Adrenal gland (tissue), 12 donors: ENCODE data around the gene FOXA3. TPM values are rescaled to one million over a fixed set of nuclear protein-coding genes. Genes with fewer than 3 reads are reported as not detected.

Experiments
- DNase-seq, 7 donors: peaks; one replicate each; pipeline ENCODE4 v3.0.0-alpha.2; 2019 to 2020
- H3K27ac ChIP-seq, 5 donors: fragments of 200-600 bp; sonication (generic) in 4 of 5; 1 replicate in 3 of 5; 2 replicates in 2 of 5; pipeline versions ENCODE4 v1.5.1 to v1.8.0; 2016 to 2020; ENCODE audit warnings: mild to moderate bottlenecking in 1 of 5
- H3K27me3 ChIP-seq: fragments of 200-600 bp; 2 replicates; pipeline ENCODE4 v1.8.0; 2021
- H3K36me3 ChIP-seq, 2 donors: fragments of 200-600 bp; replicated peaks in 1 of 2; 1 replicate in 1 of 2; 2 replicates in 1 of 2; pipeline versions ENCODE4 v1.5.1 to v1.8.0; 2018 to 2022
- H3K4me1 ChIP-seq, 2 donors: fragments of 200-600 bp; replicated peaks in 1 of 2; 1 replicate in 1 of 2; 2 replicates in 1 of 2; pipeline versions ENCODE4 v1.5.1 to v1.8.0; 2018 to 2021
- H3K4me3 ChIP-seq, 4 donors: fragments of 200-600 bp; sonication (generic) in 3 of 4; one replicate each; pipeline ENCODE4 v1.5.1; 2016 to 2018
- H3K9me3 ChIP-seq, 3 donors: fragments of 200-600 bp; sonication (generic) in 1 of 3; replicated peaks in 1 of 3; 1 replicate in 2 of 3; 2 replicates in 1 of 3; pipeline versions ENCODE4 v1.5.1 to v1.8.0; 2016 to 2021
- POLR2A ChIP-seq, 2 donors: fragments of 450-650 bp; IDR thresholded peaks; one replicate each; pipeline ENCODE4 v1.6.1; 2017; ENCODE audit warnings: antibody characterized with exemption in 2 of 2, mild to moderate bottlenecking in 2 of 2, moderate library complexity in 1 of 2
- WGBS, 4 donors: extraction: QIAGEN DNeasy Blood & Tissue Kit in 2 of 4; methylation state at CpG; one replicate each; pipeline versions ENCODE4 v1.1.5 to v1.1.7; 2013 to 2017; 5-methylcytosine and 5-hydroxymethylcytosine counted together
- intact Hi-C, 2 donors: fragments of 100-400 bp; cut with DNase I; formaldehyde crosslinking; loops; one replicate each; pipeline versions ENCODE4 v1.14.1 to v1.15.0; 2022 to 2023
- polyA plus RNA-seq, 3 donors: library from polyadenylated mRNA; stranded (reverse); fragments of 200-250 nt in 2 of 3; fragments of 350-450 nt in 1 of 3; fragmentation: Illumina TruSeq in 1 of 3; extraction: RNeasy Lipid Tissue Mini Kit (QIAGEN cat#74804) in 1 of 3; gene quantifications; one replicate each; pipeline ENCODE4 v1.2.3, GENCODE V29; 2013 to 2014
- total RNA-seq, 9 donors: library from RNA; depleted of rRNA in 4 of 9; stranded (reverse); fragments of >200 nt in 4 of 9; fragments of 120-200 nt in 1 of 9; fragmentation: NEBNext Ultra II Directional in 1 of 9; extraction: Animal tissue kit (Norgen Biotek cat#: 25700) in 1 of 9; gene quantifications; one replicate each; pipeline versions ENCODE4 v1.1.0 to v1.2.4, GENCODE V29; 2013 to 2023
- TF ChIP-seq, protein P1 (sequence below), 6 experiments: fragments of 450-650 bp in 4 of 6; fragments of 200-600 bp in 2 of 6; sonication (generic) in 1 of 6; IDR thresholded peaks; 1 replicate in 5 of 6; 2 replicates in 1 of 6; pipeline versions ENCODE4 v1.5.1 to v1.8.0; 2016 to 2021; ENCODE audit warnings: antibody characterized with exemption in 6 of 6, mild to moderate bottlenecking in 2 of 6, moderate library complexity in 1 of 6
- donor health status: healthy with polysubstance abuse.
- donor health status: Bipolar disorder and iron deficiency.
- donor health status: DM: yes; HTN: yes; CAD: no.
- donor health status: DM: no; HTN: no; CAD: no.
- donor health status: DM: no; HTN: no; CAD: no.
- donor health status: DM: yes; HTN: yes; CAD: no.

FOXA3 gene
- total and polyA plus RNA-seq, 12 donors: 0.03 to 0.94 TPM; not detected in 10

DNA sequence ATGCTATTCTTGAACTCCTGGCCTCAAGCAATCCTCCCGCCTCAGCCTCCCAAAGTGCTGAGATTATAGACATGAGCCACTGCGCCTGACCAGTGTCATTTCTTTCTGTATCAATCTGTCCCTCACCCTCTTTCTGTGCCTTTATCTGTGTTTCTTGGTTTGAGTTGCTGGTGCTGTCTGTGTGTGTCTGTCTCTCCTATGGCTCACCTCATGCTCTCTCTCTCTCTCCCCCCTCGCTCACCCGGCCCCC is 12.0 kb downstream of the FOXA3 start:
- H3K4me1 ChIP-seq: no peaks in the 10 kb centered on the region
- intact Hi-C loops: no loop called here
- WGBS, 4 donors: 53 to 65% (median 56%) methylated on average over 4 of the region's 4 CpGs
- H3K4me3 ChIP-seq: no peak overlapping the region
- no peak overlapping the region for H3K27ac ChIP-seq
- H3K27me3 ChIP-seq: no peaks in the 10 kb centered on the region
- no peaks in the 10 kb centered on the region for H3K9me3 ChIP-seq
- no peak for TF ChIP-seq POLR2A (IDR thresholded peaks at IDR 0.05)
- TF ChIP-seq, protein P1, sequence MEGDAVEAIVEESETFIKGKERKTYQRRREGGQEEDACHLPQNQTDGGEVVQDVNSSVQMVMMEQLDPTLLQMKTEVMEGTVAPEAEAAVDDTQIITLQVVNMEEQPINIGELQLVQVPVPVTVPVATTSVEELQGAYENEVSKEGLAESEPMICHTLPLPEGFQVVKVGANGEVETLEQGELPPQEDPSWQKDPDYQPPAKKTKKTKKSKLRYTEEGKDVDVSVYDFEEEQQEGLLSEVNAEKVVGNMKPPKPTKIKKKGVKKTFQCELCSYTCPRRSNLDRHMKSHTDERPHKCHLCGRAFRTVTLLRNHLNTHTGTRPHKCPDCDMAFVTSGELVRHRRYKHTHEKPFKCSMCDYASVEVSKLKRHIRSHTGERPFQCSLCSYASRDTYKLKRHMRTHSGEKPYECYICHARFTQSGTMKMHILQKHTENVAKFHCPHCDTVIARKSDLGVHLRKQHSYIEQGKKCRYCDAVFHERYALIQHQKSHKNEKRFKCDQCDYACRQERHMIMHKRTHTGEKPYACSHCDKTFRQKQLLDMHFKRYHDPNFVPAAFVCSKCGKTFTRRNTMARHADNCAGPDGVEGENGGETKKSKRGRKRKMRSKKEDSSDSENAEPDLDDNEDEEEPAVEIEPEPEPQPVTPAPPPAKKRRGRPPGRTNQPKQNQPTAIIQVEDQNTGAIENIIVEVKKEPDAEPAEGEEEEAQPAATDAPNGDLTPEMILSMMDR (IDR thresholded peaks at IDR 0.05): no peak
- no peak for DNase-seq
- H3K36me3 ChIP-seq: no peaks in the 10 kb centered on the region

DNA sequence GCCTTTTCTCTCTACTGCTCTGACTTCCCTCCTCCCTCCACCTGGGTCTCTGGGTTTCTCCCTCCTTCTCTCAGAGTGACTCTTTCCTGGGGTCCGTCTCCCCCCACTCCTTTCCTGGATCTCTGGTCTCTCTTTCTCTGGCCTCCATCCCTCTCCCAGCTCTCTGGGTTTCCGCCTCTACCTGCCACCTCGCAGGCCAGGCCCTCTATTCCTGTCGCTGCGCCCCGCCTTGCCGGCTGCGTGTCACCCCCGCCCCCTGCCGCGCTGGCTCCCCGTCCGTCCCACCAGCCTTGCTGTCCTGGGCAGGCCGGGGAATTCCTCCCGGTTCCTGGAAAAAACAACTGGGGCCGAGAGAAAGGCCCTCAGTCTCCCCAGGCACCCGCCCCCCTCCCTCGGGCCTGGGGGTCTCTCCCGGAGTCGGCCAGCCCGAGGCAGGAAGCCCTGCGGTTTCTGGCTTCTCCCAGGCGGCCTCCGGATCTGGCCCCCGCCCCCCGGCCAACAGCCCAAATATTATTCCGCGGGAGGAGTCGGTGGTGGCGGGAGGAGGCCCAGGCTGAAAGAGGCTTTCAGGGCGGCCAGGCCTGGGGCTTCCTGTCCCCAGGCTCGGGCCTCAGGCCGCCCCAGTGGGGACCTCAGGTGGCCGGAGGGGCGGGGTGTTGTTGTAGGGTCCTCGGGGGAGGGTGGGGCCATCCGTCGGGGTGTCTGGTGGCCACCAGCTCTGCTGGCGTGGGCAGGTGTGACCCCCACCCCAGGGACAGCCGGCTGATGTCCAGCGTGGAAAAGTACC is 12.5 kb downstream of the FOXA3 start:
- H3K27me3 ChIP-seq: no peaks in the 10 kb centered on the region
- no peak overlapping the region for H3K4me3 ChIP-seq
- H3K9me3 ChIP-seq: no peaks in the 10 kb centered on the region
- no peaks in the 10 kb centered on the region for H3K36me3 ChIP-seq
- peak overlapping the region in 2 of 5 donors; percentile 44 to 71 for H3K27ac ChIP-seq
- 35 to 70% (median 40%) methylated on average over 12 to 41 of the region's 41 CpGs for WGBS, 4 donors
- no peaks in the 10 kb centered on the region for H3K4me1 ChIP-seq
- no peak for DNase-seq
- TF ChIP-seq, protein P1 (IDR thresholded peaks at IDR 0.05): no peak
- TF ChIP-seq POLR2A (IDR thresholded peaks at IDR 0.05): no peak
- intact Hi-C loops: no loop called here

DNA sequence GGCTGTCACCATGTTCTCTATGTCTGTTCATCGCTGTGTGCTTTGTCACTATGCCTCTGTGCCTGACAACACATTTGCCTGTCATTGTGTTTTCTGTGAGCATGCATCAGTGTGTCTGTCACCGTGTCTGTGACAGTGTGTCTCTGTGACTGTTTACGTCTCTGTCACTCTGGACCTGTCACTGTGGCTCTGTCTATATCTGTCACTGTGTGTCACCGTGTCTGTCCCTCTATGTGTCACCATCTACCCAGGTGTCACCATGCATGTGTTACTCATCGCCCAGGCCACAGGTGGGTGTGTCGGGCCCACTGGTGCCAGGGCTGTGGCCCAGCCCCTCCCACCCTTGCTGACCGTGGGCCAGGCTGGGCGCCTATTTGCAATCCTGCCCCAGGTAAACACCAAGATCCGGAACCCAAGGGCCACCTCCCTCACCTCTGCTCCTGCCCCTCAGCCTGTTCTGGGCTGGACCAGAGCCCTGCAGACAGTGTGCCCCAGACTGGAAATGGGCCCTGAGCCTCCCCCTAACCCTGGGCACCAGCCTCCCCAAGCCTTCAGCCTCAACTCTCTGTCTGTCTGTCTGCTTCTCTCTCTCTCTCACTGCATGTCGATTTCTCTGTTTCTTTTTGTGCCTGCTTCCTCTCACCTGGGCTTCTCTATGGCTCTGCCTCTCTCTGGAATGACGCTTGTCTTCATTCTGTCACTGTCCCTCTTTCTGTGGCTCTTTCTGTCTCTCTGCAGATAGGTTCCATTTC is 14.1 kb downstream of the FOXA3 start:
- Histone ChIP-seq H3K36me3 (no peaks in the 10 kb centered on the region), H3K4me1 (peaks cover 0 to 10% of the 10 kb centered on the region in 2 donors), H3K4me3 (no peak overlapping the region), H3K27me3 (no peaks in the 10 kb centered on the region), H3K27ac (no peak overlapping the region), H3K9me3 (no peaks in the 10 kb centered on the region)
- WGBS, 4 donors: 78 to 89% (median 80%) methylated on average over 7 to 11 of the region's 11 CpGs
- intact Hi-C loops: no loop called here
- no peak for DNase-seq
- TF ChIP-seq, protein P1 (IDR thresholded peaks at IDR 0.05): no peak
- no peak for TF ChIP-seq POLR2A (IDR thresholded peaks at IDR 0.05)

DNA sequence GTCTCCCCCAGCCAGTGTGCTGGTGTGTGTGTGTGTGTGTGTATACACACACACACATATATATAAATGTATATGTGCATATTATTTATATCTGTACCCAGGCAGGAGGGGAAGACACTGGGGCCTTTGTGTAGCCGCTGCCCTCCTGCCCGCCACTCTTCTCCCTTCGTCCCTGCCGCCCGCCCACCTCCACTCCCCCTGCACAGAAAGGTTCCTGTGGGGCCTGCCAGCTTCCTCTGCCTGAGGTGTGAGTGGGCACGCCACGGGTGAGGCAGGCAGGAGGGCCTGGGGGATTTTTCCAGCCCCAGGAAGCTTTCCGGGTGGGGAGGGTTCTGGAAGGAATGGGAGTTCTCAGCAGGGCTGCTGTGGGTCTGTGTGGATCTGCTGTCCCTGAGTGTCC is 14.9 kb downstream of the FOXA3 start:
- H3K9me3 ChIP-seq: no peaks in the 10 kb centered on the region
- H3K4me1 ChIP-seq: peaks cover 4 to 18% of the 10 kb centered on the region in 2 donors
- intact Hi-C loops: no loop called here
- 71 to 86% (median 80%) methylated on average over 8 of the region's 8 CpGs for WGBS, 4 donors
- no peak overlapping the region for H3K27ac ChIP-seq
- no peak overlapping the region for H3K4me3 ChIP-seq
- H3K36me3 ChIP-seq: peaks cover 0 to 2% of the 10 kb centered on the region in 2 donors
- H3K27me3 ChIP-seq: no peaks in the 10 kb centered on the region
- TF ChIP-seq POLR2A (IDR thresholded peaks at IDR 0.05): no peak
- TF ChIP-seq, protein P1 (IDR thresholded peaks at IDR 0.05): no peak
- DNase-seq: no peak
